Inflammatory macrophage treated with lipopolysaccharide for 1 hour (primary cell): ENCODE data around the gene KCTD6.
"Not testable (repeated sequence)": the region's sequence is repeated elsewhere in the genome, so short reads cannot be mapped to it uniquely, and the experiment has no call there.

Source experiments
- DNase-seq, 2 donors: peaks; one replicate each; pipeline ENCODE4 v3.0.0-alpha.2; 2020 to 2022

Gene KCTD6

GRCh38 chr3:58527440-58527839 lies 35.5 kb downstream of the KCTD6 start:
- not testable (repeated sequence) for DNase-seq

- no peak for DNase-seq
These were observed 36.7 kb downstream of the KCTD6 start for GRCh38 chr3:58528629-58529028.

- no peak for DNase-seq
These were observed 37.8 kb downstream of the KCTD6 start for GRCh38 chr3:58529516-58530353.

GRCh38 chr3:58530354-58530865 lies 38.5 kb downstream of the KCTD6 start:
- DNase-seq: no peak

GRCh38 chr3:58531555-58531954 lies 39.7 kb downstream of the KCTD6 start:
- no peak for DNase-seq

- no peak for DNase-seq
These were observed 40.1 kb downstream of the KCTD6 start for GRCh38 chr3:58531956-58532355.

GRCh38 chr3:58532794-58533220 lies 40.9 kb downstream of the KCTD6 start:
- DNase-seq: peak; percentile 72 to 87

- DNase-seq: no peak
These were observed 42.9 kb downstream of the KCTD6 start for GRCh38 chr3:58534592-58535494.

GRCh38 chr3:58535531-58536500 lies 43.9 kb downstream of the KCTD6 start:
- DNase-seq: no peak

- no peak for DNase-seq
These were observed 44.9 kb downstream of the KCTD6 start, which contains the start of gene ACOX2 for GRCh38 chr3:58536501-58537411. TSS of gene ACOX2 (minus strand) at chr3:58537190. CDS start at chr3:58535106, 2,084 bp downstream.

GRCh38 chr3:58537412-58538301 lies 45.8 kb downstream of the KCTD6 start:
- DNase-seq: no peak

- DNase-seq: no peak
These were observed 47.7 kb downstream of the KCTD6 start for GRCh38 chr3:58539626-58540025.

- no peak for DNase-seq
These were observed 48.4 kb downstream of the KCTD6 start for GRCh38 chr3:58540176-58540858.

GRCh38 chr3:58544541-58544940 lies 52.6 kb downstream of the KCTD6 start:
- DNase-seq: no peak

- no peak for DNase-seq
These were observed 59.8 kb downstream of the KCTD6 start for GRCh38 chr3:58551636-58552180.
